HG03097 (cell line): ENCODE results near the gene SAMD8.
A peak's percentile ranks its signal among the peaks of the same experiment; 100 is the strongest.
"Not testable (repeated sequence)": the region's sequence is repeated elsewhere in the genome, so short reads cannot be mapped to it uniquely, and the experiment has no call there.

Source experiments
- ATAC-seq: cut with Tn5 transposase; IDR thresholded peaks from one replicate; pipeline ENCODE4 v1.9.1; 2021; ENCODE audit not compliant: unreplicated experiment, low FRiP score

SAMD8 gene

GRCh38 chr10:75210282-75211006, 99.0 kb downstream of the SAMD8 start, which contains the start of gene VDAC2:
Gene VDAC2, plus strand, starts transcription at chr10:75210796. Its CDS starts 363 bp downstream, at chr10:75211159.
- peak; percentile 82 for ATAC-seq

- no peak for ATAC-seq
Observed at GRCh38 chr10:75211007-75211691, 99.7 kb downstream of the SAMD8 start.

- ATAC-seq = no peak
Observed at GRCh38 chr10:75212343-75212742, 100.9 kb downstream of the SAMD8 start.

GRCh38 chr10:75220274-75220673, 108.8 kb downstream of the SAMD8 start:
- ATAC-seq = no peak

GRCh38 chr10:75221492-75221891, 110.0 kb downstream of the SAMD8 start:
- ATAC-seq = not testable (repeated sequence)

GRCh38 chr10:75223507-75223906, 112.1 kb downstream of the SAMD8 start:
- no peak for ATAC-seq

GRCh38 chr10:75226095-75226494, 114.6 kb downstream of the SAMD8 start:
- no peak for ATAC-seq

GRCh38 chr10:75226656-75227055, 115.2 kb downstream of the SAMD8 start:
- no peak for ATAC-seq

- ATAC-seq = no peak
Observed at GRCh38 chr10:75228278-75228677, 116.8 kb downstream of the SAMD8 start.

GRCh38 chr10:75228834-75229233, 117.4 kb downstream of the SAMD8 start:
- no peak for ATAC-seq

- no peak for ATAC-seq
Observed at GRCh38 chr10:75229971-75230370, 118.5 kb downstream of the SAMD8 start.

GRCh38 chr10:75230600-75231038, 119.2 kb downstream of the SAMD8 start:
- peak; percentile 45 for ATAC-seq
